ENCODE measurements around the gene PRKG1.

PRKG1 gene

DNA sequence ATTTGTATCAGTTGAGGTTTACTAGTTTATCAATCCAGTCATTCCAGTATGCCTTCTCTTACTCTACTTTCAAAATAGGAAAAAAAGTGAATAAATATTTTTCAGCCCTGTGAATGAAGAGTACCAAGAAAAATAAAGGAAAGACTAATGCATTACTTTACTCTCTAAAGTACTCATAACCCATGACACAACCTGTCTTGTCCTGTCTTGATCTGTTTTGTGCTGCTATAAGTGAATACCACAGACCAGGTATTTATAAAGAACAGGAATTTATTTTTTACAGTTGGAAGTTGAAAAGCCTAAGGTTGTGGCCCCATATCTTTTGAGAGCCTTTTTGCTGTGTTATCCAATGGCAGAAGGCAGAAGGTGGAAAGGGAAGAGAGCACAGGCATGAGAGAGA lies 1045.2 kb downstream of the PRKG1 start:
- no peak overlapping the region for H3K4me3 ChIP-seq (ENCODE audit: low read depth, low read length)
- TF ChIP-seq, protein P1, sequence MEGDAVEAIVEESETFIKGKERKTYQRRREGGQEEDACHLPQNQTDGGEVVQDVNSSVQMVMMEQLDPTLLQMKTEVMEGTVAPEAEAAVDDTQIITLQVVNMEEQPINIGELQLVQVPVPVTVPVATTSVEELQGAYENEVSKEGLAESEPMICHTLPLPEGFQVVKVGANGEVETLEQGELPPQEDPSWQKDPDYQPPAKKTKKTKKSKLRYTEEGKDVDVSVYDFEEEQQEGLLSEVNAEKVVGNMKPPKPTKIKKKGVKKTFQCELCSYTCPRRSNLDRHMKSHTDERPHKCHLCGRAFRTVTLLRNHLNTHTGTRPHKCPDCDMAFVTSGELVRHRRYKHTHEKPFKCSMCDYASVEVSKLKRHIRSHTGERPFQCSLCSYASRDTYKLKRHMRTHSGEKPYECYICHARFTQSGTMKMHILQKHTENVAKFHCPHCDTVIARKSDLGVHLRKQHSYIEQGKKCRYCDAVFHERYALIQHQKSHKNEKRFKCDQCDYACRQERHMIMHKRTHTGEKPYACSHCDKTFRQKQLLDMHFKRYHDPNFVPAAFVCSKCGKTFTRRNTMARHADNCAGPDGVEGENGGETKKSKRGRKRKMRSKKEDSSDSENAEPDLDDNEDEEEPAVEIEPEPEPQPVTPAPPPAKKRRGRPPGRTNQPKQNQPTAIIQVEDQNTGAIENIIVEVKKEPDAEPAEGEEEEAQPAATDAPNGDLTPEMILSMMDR (IDR thresholded peaks at IDR 0.05; ENCODE audit: low read depth, low read length): no peak

DNA sequence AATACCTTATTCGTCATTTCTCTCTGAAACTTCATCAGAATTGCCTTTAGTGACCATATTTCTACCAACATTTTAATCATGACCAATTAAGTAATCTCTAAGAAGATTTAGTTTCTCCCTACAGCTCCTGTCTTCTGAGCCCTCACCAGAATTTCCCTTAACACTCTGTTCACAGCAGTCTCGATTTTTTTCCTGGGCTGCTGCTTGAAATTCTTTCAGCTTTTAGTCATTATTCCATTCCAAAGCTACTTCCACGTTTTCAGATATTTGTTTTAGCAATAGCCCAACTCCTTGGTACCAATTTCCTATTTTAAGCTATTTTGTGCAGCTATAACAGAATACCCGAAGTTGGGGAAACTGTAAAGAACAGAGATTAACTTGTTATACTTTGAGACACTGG lies 1047.4 kb downstream of the PRKG1 start:
- TF ChIP-seq, protein P1 (IDR thresholded peaks at IDR 0.05; ENCODE audit: low read depth, low read length): no peak

DNA sequence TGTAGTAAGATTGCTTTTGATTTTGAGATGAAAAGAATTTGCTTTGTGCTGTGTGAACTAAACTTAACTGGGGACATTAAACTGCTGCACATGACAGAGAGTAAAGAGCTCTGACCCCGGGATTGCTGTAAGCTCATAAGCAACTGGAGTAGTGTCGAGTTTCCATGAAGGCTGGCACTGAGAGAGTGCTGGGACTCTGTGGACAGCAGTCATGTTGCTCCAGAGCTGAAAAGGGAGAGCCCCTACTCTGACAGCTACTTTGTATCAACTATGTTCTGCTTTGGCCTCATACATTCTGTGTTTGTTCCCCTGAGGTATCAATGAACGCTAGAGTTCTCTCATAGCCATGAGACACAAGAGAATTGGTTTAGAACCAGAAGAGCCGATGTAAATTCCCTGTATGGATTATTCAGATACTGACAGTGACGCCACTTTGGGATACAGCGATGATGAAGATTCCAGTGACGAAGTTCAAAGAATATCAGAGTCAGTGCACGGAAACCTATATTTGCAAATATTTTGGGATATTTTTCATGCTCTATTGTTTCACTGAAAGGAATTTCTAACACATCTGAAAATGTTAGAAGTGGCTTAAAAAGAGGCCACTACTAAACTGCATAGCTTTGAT lies 1053.9 kb downstream of the PRKG1 start:
- H3K4me3 ChIP-seq (ENCODE audit: low read depth, low read length): no peak overlapping the region
- TF ChIP-seq, protein P1 (IDR thresholded peaks at IDR 0.05; ENCODE audit: low read depth, low read length): no peak

More for the DNA sequence above, 1047.4 kb downstream of the PRKG1 start:
- no peak overlapping the region for H3K4me3 ChIP-seq (ENCODE audit: low read depth, low read length)

DNA sequence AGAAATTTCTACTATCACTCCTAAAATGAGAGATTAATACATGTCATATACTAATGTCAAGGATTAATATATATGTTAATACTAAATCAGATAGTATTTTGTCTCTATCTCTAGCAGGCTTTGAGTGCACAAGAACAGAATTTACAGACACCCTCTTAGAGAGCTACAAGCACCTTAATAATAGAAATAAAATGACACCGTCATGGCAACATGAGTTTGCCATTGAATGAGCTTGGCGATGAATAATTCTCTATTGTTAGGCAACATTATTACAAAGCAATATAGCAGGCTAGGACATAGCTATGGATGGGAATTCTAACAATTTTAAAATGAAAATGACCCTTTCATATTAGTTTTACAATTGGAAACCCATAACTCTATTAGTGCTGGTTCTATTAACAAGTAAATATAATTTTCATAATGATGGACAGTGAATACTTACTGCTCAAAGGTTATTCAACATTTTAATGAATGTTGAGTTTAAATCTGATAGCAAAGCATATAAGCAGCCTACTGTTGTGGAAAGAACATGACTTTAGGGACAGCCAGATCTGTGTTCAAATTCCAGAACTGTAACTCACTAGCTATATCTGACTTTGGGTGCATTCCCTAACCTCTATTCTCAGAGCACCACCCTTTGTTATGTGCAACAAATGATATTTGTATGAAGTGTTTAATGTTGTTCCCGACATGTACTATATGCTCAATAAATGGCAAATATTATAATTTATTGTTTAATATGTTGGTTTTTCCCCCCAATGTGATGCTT lies 1055.3 kb downstream of the PRKG1 start:
- TF ChIP-seq, protein P1 (IDR thresholded peaks at IDR 0.05; ENCODE audit: low read depth, low read length): no peak

DNA sequence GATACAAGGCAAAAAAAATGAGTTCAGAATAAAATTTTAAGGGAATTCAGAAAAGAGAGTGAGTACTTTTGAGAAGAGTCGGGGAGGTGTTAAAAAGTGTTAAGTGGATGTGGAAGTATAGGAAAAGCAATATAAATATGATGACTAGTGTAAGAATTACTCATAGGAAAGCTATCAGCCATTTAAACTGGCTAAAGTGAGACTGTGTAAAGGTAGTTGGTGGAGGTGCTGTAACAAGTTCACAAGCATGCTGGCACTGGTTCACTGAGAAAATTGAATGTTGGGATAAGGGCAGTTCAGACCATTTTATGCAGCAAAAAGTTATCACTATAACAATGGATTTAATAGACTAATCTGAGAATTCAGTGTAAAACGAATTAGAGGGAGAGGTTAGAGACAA lies 1060.8 kb downstream of the PRKG1 start:
- TF ChIP-seq, protein P1 (IDR thresholded peaks at IDR 0.05; ENCODE audit: low read depth, low read length): no peak
- H3K4me3 ChIP-seq (ENCODE audit: low read depth, low read length): no peak overlapping the region

More for the DNA sequence above, 1055.3 kb downstream of the PRKG1 start:
- H3K4me3 ChIP-seq (ENCODE audit: low read depth, low read length): no peak overlapping the region

DNA sequence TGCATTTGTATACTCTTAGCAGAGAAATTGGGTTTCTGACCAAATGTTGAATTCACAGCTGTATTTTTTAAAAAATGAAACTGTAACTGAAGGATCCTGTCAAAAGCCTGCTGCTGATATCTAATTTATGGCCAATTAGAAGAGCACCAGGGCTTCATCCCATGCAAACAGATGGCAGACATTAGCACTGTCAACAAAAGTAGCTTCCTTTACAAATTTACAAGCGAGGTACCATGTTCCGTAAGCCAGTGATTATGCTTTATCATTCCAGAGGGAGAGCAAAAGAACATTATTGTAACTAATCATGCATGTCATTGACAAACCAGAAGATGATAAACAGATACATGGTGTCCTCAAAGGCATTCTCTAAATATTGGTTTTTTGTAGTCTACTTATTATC lies 1062.6 kb downstream of the PRKG1 start:
- TF ChIP-seq, protein P1 (IDR thresholded peaks at IDR 0.05; ENCODE audit: low read depth, low read length): no peak
- H3K4me3 ChIP-seq (ENCODE audit: low read depth, low read length): no peak overlapping the region

DNA sequence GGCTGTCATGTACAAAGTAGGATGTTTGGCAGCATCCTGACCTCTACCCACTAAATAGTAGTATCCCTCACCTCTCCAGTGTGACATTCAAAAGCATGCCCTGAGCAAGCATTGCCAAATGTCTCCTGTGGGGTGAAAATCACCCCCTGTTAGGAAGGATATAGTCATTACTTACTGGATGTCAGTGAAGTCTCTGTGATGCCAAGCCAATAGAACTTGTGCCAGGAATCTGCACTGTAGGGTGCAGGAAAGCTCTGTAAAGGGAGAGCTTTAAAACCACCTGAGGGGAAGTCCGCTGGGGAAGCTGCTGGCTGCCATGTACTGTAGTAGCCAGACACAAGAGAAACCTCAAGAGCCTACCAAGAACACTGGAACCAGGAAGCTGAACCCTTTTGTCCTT lies 1069.1 kb downstream of the PRKG1 start:
- TF ChIP-seq, protein P1 (IDR thresholded peaks at IDR 0.05; ENCODE audit: low read depth, low read length): no peak
- no peak overlapping the region for H3K4me3 ChIP-seq (ENCODE audit: low read depth, low read length)
